Panc1 (cell line): ENCODE data around the gene ZMYM4. TPM values are rescaled to one million over a fixed set of nuclear protein-coding genes. Genes with fewer than 3 reads are reported as not detected.

Experiments used
- ATAC-seq: fragments of 200-7000 bp; cut with Tn5 transposase; 2 replicates; pipeline ENCODE4 v1.9.1; 2020; ENCODE audit warnings: mild to moderate bottlenecking, moderate library complexity
- BruUV-seq: library from RNA; stranded (reverse); fragments of 400-500 nt; replicated peaks from 2 replicates; lab custom pipeline; 2021; lab: Mats Ljungman, UMichigan
- CTCF ChIA-PET: fragments of 300-600 bp; sonication (Branson Sonifier 250); formaldehyde crosslinking; loops from one replicate; lab custom pipeline; 2022; ENCODE audit warnings: antibody characterized with exemption; lab: Charles Lee
- POLR2A ChIA-PET: fragments of 300-600 bp; sonication (Branson Sonifier 250); formaldehyde crosslinking; loops from one replicate; lab custom pipeline; 2022; ENCODE audit warnings: antibody characterized with exemption; lab: Charles Lee
- DNase-seq: peaks from one replicate; pipeline ENCODE4 v3.0.0-alpha.2; 2010; ENCODE audit warnings: low read depth, low spot score
- H3K27ac ChIP-seq: 2 replicates; pipeline ENCODE4 v1.5.1; 2011; ENCODE audit warnings: mild to moderate bottlenecking, low read length, inconsistent platforms
- H3K27me3 ChIP-seq: fragments of 200-500 bp; sonication (Bioruptor generic); 2 replicates; pipeline ENCODE4 v1.6.0; 2014; ENCODE audit warnings: low read length, inconsistent platforms; ENCODE audit not compliant: control insufficient read depth, insufficient read depth
- H3K36me3 ChIP-seq: fragments of 200-500 bp; sonication (Bioruptor generic); 2 replicates; pipeline ENCODE4 v1.5.1; 2014; ENCODE audit warnings: inconsistent platforms, mild to moderate bottlenecking, low read length, moderate library complexity; ENCODE audit not compliant: control insufficient read depth, insufficient read depth
- H3K4me1 ChIP-seq: 2 replicates; pipeline ENCODE4 v1.5.1; 2011; ENCODE audit warnings: inconsistent platforms, mild to moderate bottlenecking, low read length, moderate library complexity; ENCODE audit not compliant: control insufficient read depth, insufficient read depth
- H3K4me3 ChIP-seq, 2 experiments: 2 replicates each; pipeline ENCODE4 v1.5.1; 2011 to 2012; ENCODE audit warnings: low read depth in 2 of 2, low read length in 2 of 2, mild to moderate bottlenecking in 2 of 2, inconsistent platforms in 1 of 2, moderate library complexity in 1 of 2
- H3K9me3 ChIP-seq: fragments of 200-500 bp; sonication (Bioruptor generic); 2 replicates; pipeline ENCODE4 v1.5.1; 2014; ENCODE audit warnings: low read depth, mild to moderate bottlenecking, inconsistent platforms, low read length, moderate library complexity; ENCODE audit not compliant: control insufficient read depth, insufficient read depth
- CTCF ChIP-seq: fragments of 450-650 bp; IDR thresholded peaks from 2 replicates; pipeline ENCODE4 v1.5.1; 2017; ENCODE audit warnings: mild to moderate bottlenecking
- POLR2AphosphoS5 ChIP-seq: IDR thresholded peaks from 2 replicates; pipeline ENCODE4 v1.6.1; 2012; ENCODE audit warnings: mild to moderate bottlenecking, low read depth, low read length, moderate library complexity
- REST ChIP-seq, 2 experiments: IDR thresholded peaks; 2 replicates each; pipeline ENCODE4 v1.6.1; 2011 to 2012; ENCODE audit warnings: low read depth in 2 of 2, control low read depth in 1 of 2, low read length in 1 of 2, mild to moderate bottlenecking in 1 of 2, moderate library complexity in 1 of 2; ENCODE audit not compliant: insufficient read depth in 1 of 2
- SIN3A ChIP-seq: IDR thresholded peaks from 2 replicates; pipeline ENCODE4 v1.6.1; 2012; ENCODE audit warnings: low read depth, mild to moderate bottlenecking, low read length, moderate library complexity, borderline replicate concordance; ENCODE audit not compliant: insufficient read depth
- TCF7L2 ChIP-seq: IDR thresholded peaks from 2 replicates; pipeline ENCODE4 v1.6.1; 2011; ENCODE audit warnings: mild to moderate bottlenecking, low read depth, low read length, inconsistent platforms
- in situ Hi-C: cut with HindIII; loops from 2 replicates; pipeline ENCODE4 v1.10.0; 2016; ENCODE audit warnings: low sequenced_read_pairs, low pct_unique_long_range_greater_than_20kb
- intact Hi-C: fragments of 100-400 bp; cut with micrococcal nuclease; formaldehyde crosslinking; loops from one replicate; pipeline ENCODE4 v1.10.0; 2022; ENCODE audit not compliant: unreplicated experiment
- total RNA-seq: library from RNA; stranded (reverse); gene quantifications from one replicate; pipeline ENCODE4 v1.2.1, GENCODE V29; 2021; ENCODE audit not compliant: unreplicated experiment

Gene ZMYM4
- total RNA-seq, 1 experiment from 2014 or later, result 82.2 TPM

- intact Hi-C loops, result loop anchor here (5.0 kb wide), 1 partner anchor 96 kb away; no protein-coding TSS in a partner anchor
- ChIA-PET POLR2A (no interaction called here), CTCF (no interaction called here)
- Histone ChIP-seq H3K36me3 (no peaks in the 10 kb centered on the region), H3K9me3 (no peaks in the 10 kb centered on the region), H3K4me3 (no peak overlapping the region), H3K27ac (no peak overlapping the region), H3K27me3 (no peaks in the 10 kb centered on the region), H3K4me1 (no peaks in the 10 kb centered on the region)
- peak; percentile 20 for DNase-seq
- in situ Hi-C loops, result no loop called here
- ATAC-seq, result peak; percentile 79
- no TSS peak for BruUV-seq
- no peak for TF ChIP-seq TCF7L2
- no peak for TF ChIP-seq POLR2AphosphoS5
- TF ChIP-seq REST (IDR thresholded peaks at IDR 0.05; ENCODE audit: insufficient read depth in 1 of 2, low read depth in 2 of 2, low read length in 1 of 2), result no peak
- no peak for TF ChIP-seq SIN3A
- peak; percentile 64 for TF ChIP-seq CTCF
Measured at GRCh38 chr1:35298464-35298863, 30.0 kb downstream of the ZMYM4 start.

- Histone ChIP-seq H3K27me3 (no peaks in the 10 kb centered on the region), H3K4me3 (no peak overlapping the region), H3K36me3 (no peaks in the 10 kb centered on the region), H3K9me3 (no peaks in the 10 kb centered on the region), H3K4me1 (no peaks in the 10 kb centered on the region), H3K27ac (no peak overlapping the region)
- ChIA-PET POLR2A (no interaction called here), CTCF (no interaction called here)
- BruUV-seq, result no TSS peak
- in situ Hi-C loops (no loop called here), intact Hi-C loops (no loop called here)
- DNase-seq, result no peak
- no peak for ATAC-seq
- no peak for TF ChIP-seq CTCF
- TF ChIP-seq POLR2AphosphoS5, result no peak
- no peak for TF ChIP-seq TCF7L2
- TF ChIP-seq REST (IDR thresholded peaks at IDR 0.05; ENCODE audit: insufficient read depth in 1 of 2, low read depth in 2 of 2, low read length in 1 of 2), result no peak
- no peak for TF ChIP-seq SIN3A
Measured at GRCh38 chr1:35300376-35300775, 31.9 kb downstream of the ZMYM4 start.
